HG02938 (cell line): ENCODE measurements around the gene PBX3.

ENCODE experiments used
- ATAC-seq: cut with Tn5 transposase; IDR thresholded peaks from one replicate; pipeline ENCODE4 v1.9.1; 2021; ENCODE audit warnings: mild to moderate bottlenecking, moderate library complexity; ENCODE audit not compliant: unreplicated experiment

The PBX3 gene

DNA sequence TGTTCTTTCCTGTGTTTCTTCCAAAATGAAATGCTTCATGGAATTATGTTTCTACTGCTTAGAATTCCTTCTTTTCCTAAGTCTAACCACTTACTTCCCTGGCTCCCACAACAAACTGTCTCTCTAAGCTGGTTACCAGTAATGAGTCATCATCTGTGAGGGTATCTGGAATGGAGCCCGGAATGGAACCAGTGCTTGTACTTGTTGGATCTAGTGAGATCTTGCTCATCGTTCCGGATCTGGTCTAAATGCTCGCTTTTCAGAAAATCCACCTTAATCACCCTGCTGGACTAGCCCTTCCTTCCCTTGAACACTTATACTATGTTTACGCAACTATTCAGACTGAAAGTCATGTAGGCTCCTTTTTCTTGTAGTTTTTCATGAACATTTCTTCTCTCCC lies 184.8 kb downstream of the PBX3 start:
- no peak for ATAC-seq

GRCh38 chr9:125932746-125933455 lies 185.7 kb downstream of the PBX3 start:
- no peak for ATAC-seq

DNA sequence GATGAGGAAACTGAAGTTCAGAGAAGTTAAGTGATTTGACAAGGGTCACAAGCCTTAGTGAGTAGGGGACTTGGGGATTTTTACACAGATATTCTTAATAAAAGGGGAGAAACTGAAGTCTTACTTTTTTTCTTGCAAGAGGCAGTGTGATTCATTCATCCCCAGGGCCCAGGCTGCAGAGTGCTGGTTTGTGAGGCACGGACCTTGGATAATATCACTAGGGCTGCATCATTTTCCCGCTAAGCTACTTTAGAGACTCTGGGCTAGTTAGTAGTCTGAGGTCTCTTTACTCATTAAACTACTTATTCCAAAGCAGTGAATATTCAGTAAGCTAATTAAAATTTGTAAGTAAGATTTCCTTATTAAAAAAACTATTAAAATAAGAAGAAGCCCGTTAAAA lies 195.0 kb downstream of the PBX3 start:
- no peak for ATAC-seq

DNA sequence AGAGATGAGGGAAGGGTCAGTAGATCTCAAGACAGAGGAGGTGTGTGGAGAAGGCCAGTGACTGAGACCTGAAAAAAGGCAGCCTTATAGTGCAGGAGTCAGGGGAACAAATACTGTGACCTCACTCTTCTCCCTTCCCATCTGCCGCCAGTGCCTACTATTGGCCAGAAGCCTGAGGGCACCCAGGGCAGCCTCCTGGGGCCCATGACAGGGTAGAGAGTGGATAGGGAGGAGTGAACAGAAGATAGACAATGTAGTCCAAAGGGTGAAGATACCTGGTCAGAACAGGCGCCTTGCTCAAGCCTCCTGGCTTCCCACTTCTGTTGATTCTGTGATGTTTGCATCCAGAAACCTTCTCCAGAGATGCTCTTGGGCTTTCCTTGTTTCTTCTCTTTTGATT lies 196.7 kb downstream of the PBX3 start:
- no peak for ATAC-seq

DNA sequence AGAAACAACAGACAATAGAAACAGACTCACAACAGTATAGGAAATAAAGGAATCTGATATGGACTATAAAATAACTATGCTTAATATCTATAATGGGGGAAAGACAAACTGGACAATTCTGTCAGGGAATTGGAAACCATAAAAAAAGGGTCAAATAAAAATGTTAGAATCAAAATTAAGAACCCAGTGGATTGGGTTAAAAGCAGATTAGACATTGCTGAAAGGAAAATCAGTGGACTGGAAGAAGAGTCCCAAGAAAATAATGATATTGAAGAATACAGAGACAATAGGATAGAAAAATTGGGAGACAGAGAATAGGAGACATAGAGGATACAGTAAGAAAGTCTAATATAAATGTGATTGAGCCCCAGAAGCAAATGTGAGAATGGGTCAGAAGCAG lies 199.2 kb downstream of the PBX3 start:
- ATAC-seq: no peak

DNA sequence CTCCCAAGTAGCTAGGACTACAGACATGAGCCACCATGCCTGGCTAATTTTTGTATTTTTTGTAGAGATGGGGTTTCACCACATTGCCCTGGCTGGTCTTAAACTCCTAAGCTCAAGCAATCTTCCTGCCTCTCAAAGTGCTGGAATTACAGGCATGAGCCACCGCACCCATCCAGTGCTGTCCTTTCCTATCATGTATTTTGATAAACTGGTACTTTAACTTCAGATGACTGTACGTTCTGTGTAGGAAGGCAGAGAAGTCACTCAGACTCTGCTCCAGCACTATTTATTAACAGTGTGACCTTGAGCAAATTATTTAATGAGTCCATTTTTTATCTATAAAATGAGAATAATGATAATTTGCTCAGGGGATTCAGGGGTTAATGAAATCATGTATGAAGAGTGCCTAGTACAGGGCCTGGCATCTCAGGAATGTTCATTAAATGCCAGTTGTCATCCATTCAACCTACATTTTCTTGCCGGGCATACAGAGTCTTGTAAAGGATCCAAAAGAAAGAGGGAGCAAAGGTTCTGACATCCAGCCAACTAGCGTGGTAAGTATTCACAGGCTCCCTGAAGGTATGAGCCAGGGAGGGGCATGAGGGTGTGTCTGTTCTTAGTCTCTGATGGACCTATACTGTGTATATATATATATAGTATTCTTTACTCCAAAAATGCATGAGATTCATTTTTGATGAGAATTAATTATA lies 201.9 kb downstream of the PBX3 start:
- ATAC-seq: no peak

- ATAC-seq: no peak
Measured at GRCh38 chr9:125949703-125950460, 202.7 kb downstream of the PBX3 start.

DNA sequence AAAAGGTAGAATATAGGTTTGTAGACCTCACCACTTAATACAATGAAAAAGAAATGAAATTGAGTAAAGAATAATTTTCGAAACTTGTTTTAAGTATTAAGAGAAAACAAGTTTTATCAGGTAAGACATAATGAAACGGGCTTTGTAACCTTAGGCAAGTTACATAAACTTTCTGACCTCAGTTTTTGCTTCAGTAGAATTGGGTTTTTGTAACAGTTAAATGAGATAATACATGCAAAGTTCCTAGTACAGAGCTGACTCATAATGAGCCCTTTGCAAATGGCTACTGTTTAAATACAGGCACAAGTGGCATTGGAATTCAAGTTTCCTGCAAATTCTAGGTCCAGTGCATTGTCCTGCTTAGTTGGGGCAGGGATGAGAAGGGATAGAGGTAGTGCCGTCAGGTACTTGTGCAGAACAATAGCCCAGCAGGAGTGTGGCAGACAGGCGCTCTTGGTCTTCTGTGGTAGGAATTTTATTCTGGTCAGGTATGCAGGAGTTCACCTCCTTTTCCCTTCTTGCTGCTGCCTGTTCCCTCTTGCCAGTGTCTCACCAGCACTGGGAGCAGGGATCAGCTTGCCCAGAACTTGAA lies 203.8 kb downstream of the PBX3 start:
- ATAC-seq: no peak

DNA sequence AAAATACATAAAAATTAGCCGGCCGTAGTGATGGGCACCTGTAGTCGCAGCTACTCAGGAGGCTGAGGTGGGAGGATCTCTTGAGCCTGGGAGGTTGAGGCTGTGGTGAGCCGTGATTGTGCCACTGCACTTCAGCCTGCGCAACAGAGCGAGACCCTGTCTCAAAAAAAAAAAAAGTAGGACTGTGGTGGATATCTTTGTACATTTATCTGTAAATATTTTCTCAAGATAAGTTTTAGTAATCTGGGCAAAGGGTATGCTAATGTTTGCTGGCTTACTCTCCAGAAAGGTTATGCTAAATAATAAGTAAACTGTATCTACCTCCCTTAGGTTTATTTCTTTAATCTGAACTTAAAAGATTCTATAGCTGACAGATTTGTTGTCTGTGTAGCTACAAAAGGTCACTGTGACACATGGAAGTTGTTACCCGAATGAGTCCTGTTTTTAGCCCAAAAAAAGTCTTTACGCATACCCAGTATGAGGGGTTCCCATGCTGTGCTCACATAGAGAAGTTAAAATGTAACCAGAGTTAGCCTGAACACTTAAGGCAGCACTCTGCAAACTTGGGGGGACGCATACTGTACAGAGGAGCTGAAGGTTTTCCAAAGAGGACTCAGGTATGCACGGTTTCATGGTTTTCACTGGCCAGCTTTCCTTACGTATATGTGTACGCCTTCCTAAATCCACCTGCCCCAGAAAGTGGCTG lies 206.3 kb downstream of the PBX3 start:
- no peak for ATAC-seq

- ATAC-seq: no peak
Measured at GRCh38 chr9:125956102-125956501, 208.9 kb downstream of the PBX3 start.

DNA sequence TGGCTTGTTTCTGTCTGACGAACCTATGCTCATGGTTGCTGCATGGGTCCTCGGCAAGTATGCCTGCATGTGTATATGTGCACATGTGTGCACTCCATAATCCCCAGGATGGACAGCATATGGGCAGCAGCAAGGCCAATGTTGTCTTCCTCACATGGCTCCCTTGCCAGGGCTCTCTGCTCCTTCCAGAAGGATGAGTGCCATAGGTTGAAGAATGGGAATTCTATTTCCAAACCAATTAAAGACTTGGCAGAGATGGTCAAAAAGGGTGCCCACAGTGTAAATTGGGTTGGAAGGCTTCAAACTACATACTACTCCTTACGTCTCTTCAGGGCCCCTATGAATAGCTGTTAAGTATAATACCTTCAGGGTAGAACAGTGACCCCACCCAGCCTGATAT lies 212.1 kb downstream of the PBX3 start:
- ATAC-seq: no peak

DNA sequence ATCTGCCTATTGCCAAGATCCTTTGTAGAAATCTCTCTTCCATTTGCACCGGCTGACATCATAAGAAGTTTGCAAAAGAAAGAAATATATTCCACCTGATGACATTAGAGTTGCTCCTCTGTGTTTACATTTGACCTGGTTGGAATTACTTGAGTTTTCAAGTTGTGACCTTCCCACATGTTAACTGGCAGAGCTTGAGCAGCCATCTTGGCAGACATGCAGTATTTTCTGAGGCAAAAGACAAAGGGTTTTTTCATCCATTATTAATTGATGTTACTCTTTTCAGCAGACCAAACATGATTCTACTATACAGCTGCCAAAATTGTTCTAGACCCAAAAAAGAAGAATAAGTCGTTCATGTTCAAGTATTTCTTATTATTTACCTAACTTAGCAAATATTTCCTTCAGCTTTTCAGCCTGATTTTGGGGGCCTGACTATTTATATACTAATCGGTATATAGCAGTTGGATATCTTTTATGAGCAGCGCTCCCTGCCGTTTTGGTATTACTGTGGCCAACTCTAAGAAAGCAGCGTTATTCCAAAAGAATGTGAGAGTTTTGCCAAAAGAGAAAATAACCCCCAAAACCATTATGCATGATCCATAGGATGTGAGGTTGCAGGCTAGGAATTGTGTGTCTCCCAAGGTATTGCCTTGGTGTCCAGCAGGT lies 212.9 kb downstream of the PBX3 start:
- ATAC-seq: no peak

GRCh38 chr9:125960626-125961025 lies 213.5 kb downstream of the PBX3 start:
- ATAC-seq: no peak

DNA sequence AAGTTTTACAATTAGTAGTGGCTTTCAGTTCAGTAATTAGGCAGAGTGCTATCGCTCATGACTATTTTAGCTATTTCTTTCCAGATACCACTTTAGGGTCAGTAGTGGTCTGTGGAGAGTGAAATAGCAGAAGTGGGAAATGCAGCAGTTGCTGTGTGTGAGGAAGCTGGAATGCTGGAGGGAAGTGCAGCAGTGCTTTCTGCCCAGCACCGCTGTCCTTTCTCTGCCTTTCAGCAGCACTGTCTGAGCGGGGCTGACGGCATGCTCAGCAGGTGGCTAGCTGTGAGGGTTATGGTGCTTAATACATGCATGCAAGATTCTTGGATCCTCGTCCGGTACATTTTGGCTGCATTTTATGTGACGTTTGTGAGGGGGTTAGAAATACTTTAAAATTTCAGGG lies 213.9 kb downstream of the PBX3 start:
- ATAC-seq: no peak

GRCh38 chr9:125963932-125964331 lies 216.8 kb downstream of the PBX3 start:
- ATAC-seq: no peak

GRCh38 chr9:125964702-125965225 lies 217.6 kb downstream of the PBX3 start:
- no peak for ATAC-seq

- no peak for ATAC-seq
Measured at GRCh38 chr9:125965477-125965876, 218.3 kb downstream of the PBX3 start.

- ATAC-seq: no peak
Measured at GRCh38 chr9:125966466-125966865, 219.3 kb downstream of the PBX3 start.

DNA sequence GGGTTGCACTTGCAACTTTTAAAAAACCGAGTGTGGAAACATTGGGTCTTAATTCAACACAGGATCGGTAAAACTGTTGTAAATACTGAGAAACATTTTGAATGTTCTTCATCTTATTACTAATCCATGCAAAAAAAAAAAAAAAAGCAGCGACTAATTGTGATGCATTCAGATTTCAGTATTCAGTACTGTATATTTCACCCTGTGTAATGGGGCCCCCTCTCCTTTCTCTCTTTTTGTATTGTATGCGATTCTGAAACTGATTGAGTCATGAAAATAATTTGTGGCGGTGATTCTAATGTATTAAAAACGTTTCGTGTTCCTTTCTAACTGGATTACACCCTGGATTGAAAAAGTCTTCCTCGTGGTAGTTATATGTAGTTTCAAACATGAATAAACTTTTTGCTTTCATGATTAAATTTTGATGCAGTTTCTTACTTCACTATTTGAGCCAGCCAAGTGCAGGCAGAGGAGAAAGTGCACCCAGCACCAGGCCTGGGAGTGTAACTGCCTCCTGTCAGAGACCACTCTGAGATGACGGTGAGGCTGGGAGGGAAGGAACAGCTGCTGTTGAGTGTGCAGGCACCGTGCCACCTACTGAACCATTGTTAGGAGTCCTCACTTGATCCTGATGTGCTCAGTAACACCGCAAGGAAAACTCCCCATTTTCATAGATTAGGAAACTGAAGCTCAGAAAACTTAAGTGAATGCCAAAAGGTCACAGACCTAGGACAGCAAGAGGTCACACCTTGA lies 220.0 kb downstream of the PBX3 start:
- no peak for ATAC-seq
